Stimulated activated CD4-positive, alpha-beta T cell treated with anti-CD3 and anti-CD28 coated beads, Interleukin-12 subunit alpha, Interleukin-12 subunit beta, amount 100 ng/mL, for 4 hours (primary cell): ENCODE measurements around the gene DDR2.
"Not testable (repeated sequence)": the region's sequence is repeated elsewhere in the genome, so short reads cannot be mapped to it uniquely, and the experiment has no call there.

Experiments used
- DNase-seq: peaks from one replicate; pipeline ENCODE4 v3.0.0-alpha.2; 2020

Gene DDR2

DNA sequence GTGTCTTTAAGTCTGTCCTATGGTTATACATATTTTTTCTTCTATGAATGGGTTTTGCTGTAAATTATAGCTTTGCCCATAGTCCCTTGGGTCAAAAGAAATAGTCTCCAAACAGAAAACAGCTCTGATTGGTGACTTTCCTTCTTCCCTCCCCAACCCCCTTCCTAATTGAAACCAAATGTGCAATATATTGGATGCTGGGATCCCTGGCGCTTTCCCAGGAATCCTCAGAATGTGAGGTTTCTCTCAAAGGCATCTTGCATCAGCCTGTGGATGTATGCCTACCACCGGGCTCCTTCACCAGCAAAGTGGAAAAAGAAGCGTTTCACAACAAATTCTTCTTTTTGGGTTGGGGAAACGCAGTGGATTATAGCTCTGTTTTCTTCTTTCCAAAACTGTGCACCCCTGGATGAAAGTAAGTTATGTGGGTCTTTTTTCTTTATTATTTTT is at the start of gene DDR2:
Gene DDR2 (plus strand): TSS at position 248 of the 450 bp plus-strand sequence. CDS start 86,600 bp downstream, outside the sequence.
- DNase-seq: no peak

DNA sequence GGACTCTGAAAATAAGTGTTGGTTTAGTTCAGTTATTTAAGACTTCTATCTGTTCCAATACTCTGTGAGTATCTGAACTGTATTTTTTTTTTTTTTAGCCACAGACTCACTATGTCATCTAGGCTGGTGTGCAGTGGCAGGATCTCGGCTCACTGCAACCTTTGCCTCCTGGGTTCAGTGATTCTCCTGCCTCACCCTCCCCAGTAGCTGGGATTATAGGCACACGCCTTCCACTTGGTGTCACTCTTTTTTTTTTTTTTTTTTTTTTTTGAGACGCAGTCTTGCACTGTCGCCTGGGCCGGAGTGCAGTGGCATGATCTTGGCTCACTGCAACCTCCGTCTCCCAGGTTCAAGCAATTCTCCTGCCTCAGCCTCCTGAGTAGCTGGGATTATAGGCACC is 49.4 kb upstream of the DDR2 start:
- not testable (repeated sequence) for DNase-seq

DNA sequence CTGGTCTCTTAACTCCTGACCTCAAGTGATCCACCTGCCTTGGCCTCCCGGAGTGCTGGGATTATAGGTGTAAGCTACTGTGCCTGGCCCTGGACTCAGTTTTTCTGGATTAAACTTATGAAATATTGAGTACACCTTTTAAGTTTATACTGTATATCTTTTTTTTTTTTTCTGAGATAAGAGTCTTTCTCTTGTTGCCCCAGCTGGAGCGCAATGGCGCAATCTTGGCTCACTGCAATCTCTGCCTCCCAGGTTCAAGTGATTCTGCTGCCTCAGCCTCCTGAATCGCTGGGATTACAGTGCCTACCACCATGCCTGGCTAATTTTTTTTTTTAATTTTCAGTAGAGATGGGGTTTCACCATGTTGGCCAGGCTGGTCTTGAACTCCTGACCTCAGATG is 47.2 kb upstream of the DDR2 start:
- not testable (repeated sequence) for DNase-seq

GRCh38 chr1:162587347-162587746 is 44.9 kb upstream of the DDR2 start:
- DNase-seq: no peak

- no peak for DNase-seq
Measured at GRCh38 chr1:162587761-162588260, 44.5 kb upstream of the DDR2 start.

DNA sequence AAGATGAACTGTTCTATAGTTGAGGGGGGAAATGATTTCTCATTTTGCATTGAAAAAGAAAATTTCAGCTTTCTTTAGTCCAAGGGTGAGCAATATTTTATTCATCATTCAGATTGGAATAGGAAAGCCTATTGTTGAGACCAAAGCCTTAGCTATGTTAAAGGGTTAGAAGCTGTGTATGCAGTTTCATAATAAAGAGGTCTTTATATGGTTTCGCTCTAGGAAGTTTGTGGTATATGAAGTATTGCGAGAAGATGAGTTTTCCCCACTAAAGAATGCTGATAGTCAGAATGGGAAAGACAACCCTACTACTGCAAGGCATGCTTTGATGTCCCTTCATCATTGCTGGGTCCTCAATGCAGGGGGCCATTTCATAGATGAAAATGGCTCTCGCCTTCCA is 42.2 kb upstream of the DDR2 start:
- DNase-seq: no peak

DNA sequence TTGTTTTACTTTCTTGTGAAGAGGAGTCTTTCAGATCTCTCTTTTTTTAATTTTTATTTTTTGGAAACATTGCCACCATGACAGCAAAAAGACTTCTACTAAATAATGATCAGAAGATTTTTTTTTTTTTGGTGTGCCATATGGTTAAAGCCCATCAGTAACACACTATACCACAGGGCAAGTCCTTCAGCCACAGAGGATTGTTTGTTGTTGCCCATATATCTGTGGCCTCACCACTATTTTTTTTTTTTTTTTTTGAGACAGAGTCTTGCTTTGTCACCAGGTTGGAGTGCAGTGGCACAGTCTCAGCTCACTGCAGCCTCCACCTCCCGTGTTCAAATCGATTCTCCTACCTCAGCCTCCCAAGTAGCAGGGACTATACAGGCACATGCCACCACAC is 41.6 kb upstream of the DDR2 start:
- DNase-seq: no peak

DNA sequence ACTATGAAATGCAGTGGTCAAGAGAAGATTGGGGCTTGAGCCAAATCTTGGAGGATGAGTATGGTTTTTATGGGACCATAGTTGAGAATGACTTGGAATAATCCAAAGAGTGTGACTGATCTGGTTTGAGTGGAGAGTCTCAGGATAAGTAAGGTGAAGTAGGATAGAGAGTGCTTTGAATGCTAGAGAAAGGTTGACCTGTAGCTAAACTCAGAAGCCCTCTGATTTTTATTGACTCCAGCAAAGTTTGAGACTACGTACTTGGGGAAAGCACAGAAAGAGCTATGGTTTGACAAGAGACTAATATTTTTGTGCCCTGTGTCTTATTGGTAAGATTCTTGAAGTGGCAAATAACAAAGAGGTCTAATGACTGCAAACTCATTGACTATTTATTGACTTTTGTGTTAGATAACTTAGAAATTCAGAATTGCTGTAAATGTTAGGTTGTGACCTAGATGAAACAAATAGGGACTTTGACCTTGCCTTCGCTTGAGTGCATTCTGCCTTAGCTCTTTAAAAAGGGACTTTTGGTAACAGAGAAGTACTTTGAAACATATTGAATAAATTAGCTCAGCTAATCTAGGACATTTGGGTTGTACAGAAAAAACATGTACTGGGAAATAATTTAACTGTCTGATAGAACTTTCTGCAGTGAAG is 35.6 kb upstream of the DDR2 start:
- no peak for DNase-seq

- DNase-seq: no peak
Measured at GRCh38 chr1:162599451-162599850, 32.8 kb upstream of the DDR2 start.

DNA sequence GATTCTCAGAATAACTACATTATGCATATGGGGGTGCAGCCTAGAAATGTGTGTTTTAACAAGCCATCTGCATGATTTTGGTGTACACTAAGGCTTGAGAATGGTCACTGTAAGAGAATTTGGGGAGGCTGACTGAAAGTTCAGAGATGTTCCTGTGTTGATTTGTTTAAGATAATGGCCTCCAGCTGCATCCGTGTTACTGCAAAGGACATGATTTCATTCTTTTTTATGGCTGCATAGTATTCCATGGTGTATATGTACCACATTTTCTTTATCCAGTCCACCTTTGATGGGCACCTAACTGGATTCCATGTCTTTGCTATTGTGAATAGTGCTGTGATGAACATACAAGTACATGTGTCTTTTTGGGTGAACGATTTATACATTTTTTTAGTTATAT is 29.1 kb upstream of the DDR2 start:
- not testable (repeated sequence) for DNase-seq

GRCh38 chr1:162605225-162605927 is 26.9 kb upstream of the DDR2 start:
- no peak for DNase-seq

GRCh38 chr1:162609306-162609705 is 23.0 kb upstream of the DDR2 start:
- DNase-seq: no peak

DNA sequence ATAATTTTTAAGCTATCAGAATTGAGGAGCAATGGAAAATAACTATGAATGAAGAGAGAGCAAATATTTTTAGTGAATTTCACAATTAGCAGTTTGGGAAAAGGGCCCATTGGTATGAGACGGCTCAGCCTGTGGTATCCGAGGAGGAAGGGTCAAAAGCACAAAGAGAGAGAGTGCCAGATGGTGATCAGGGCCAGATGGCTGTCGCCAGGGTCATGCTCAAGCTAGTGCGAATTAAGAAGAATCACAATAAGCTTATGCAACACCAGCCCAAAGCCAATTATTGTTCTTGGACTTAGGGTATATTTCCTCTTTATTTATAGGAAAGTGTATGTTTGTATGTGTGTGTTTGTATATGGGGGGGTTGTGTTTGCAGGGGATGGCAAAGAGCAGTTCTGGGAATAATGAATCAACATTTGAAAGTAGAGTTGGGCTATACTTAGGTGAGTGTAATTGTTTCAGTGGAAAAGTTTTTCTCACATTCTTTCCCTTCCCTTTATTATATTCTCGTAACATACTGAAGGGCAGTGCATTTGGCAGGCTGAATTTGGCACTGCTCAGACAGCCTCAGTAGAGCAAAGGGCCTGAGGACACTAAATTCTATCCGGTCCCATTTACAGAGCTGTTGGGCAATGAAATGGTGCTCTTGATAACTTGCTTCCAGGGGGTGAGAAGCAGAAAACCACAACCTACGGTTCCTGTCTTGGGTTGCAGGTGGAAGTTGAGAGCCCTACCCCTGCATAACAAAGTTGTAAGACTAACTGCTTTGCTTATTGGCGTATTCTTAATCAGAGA is 19.5 kb upstream of the DDR2 start:
- DNase-seq: no peak

GRCh38 chr1:162616848-162617247 is 15.4 kb upstream of the DDR2 start:
- no peak for DNase-seq

DNA sequence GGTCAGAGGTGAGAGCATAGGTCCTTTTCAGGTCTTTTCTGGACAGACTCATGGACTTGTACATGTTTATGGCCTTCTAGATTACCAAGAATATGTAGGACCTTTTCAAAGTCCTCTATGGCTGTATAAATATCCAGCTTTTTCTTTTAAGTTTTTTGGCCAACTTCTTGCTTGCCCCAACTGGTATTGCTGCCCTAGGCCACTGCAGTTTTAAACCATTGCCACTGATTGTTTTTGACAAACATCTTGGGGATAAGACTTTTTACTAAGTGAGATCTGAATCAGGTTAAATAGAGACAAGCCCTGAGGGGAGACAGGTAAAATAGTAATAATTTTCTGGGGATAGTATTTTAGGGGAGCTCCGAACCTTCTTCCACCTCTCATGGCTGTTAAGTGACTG is 14.8 kb upstream of the DDR2 start:
- no peak for DNase-seq

- no peak for DNase-seq
Measured at GRCh38 chr1:162619076-162619475, 13.2 kb upstream of the DDR2 start.

- DNase-seq: no peak
Measured at GRCh38 chr1:162621256-162621655, 11.0 kb upstream of the DDR2 start.

GRCh38 chr1:162625679-162626078 is 6.6 kb upstream of the DDR2 start:
- DNase-seq: no peak

DNA sequence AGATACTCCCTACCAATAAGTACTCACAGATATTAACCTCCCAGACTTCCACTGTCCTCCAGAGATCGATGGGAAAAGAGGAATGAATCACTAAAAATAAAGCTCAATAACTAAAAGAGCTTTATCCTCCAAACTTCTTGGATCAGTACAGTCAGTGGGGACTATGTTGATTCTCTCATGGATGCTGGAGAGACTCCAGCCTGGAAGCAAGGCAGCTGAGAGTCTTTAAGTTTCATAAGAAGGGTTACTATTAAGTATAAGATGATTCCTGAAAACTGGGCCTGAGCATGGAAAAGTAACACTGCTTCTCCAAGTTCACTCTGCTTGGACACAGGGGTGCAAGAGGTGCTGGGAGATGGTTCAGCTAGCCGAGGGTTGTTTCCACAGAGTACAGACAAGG is 6.2 kb upstream of the DDR2 start:
- no peak for DNase-seq

- DNase-seq: no peak
Measured at GRCh38 chr1:162626761-162627160, 5.5 kb upstream of the DDR2 start.

DNA sequence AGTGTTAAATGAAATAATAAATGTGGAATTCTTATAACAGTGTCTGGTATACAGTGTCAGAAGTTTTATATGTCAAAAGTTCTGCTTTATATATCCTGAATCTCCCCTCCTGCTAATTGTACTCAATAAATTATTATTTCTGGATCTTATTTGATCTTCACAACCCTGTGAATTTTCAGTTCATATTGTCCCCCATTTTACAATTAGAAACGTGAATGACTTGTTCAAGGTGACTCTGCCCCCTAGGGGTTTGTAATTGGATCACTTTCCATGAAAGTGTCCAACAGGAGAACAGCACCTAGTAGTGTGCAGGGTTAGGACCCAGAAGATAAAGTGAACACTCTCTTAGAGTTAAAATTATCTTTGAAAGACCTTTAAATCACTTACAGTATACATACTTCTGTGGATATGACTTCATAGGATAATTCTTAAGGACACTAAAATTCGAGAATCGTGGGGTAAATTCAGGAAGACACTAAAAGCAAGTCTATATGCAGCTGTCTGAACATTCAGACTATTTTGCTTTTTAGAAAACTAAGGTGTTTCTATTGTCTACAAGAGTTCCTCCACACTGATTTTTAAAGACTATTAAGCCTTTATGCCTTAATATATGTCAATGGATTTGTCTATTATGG is 4.5 kb upstream of the DDR2 start:
- DNase-seq: no peak

GRCh38 chr1:162629077-162629627 is 3.1 kb upstream of the DDR2 start:
- DNase-seq: no peak

DNA sequence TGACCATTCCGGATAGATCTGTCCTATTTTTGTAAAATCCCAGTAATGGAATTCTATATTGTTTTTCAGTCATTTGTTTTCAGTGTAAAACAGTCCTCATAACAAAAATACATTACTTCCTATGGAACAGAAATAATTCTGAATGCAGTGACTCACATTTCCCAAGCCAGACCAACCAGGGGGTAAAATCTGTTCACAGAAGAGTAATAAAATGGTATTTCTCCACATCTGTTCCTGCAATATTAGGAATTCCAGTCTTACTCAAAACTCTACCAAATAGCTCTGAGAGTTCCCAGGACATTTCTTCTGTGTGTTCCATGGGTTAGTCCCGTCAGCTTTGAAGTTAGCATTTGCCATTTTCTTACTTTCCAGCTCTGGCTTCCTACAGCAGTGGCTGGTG is 2.6 kb upstream of the DDR2 start:
- no peak for DNase-seq
